HG03135 (cell line): Measurements from ENCODE around the gene ZMAT2.
"Not testable (repeated sequence)": the region's sequence is repeated elsewhere in the genome, so short reads cannot be mapped to it uniquely, and the experiment has no call there.

Experiments used
- ATAC-seq: cut with Tn5 transposase; IDR thresholded peaks from one replicate; pipeline ENCODE4 v1.9.1; 2021; ENCODE audit warnings: mild to moderate bottlenecking, moderate library complexity; ENCODE audit not compliant: unreplicated experiment

ZMAT2 gene, protein sequence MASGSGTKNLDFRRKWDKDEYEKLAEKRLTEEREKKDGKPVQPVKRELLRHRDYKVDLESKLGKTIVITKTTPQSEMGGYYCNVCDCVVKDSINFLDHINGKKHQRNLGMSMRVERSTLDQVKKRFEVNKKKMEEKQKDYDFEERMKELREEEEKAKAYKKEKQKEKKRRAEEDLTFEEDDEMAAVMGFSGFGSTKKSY

DNA sequence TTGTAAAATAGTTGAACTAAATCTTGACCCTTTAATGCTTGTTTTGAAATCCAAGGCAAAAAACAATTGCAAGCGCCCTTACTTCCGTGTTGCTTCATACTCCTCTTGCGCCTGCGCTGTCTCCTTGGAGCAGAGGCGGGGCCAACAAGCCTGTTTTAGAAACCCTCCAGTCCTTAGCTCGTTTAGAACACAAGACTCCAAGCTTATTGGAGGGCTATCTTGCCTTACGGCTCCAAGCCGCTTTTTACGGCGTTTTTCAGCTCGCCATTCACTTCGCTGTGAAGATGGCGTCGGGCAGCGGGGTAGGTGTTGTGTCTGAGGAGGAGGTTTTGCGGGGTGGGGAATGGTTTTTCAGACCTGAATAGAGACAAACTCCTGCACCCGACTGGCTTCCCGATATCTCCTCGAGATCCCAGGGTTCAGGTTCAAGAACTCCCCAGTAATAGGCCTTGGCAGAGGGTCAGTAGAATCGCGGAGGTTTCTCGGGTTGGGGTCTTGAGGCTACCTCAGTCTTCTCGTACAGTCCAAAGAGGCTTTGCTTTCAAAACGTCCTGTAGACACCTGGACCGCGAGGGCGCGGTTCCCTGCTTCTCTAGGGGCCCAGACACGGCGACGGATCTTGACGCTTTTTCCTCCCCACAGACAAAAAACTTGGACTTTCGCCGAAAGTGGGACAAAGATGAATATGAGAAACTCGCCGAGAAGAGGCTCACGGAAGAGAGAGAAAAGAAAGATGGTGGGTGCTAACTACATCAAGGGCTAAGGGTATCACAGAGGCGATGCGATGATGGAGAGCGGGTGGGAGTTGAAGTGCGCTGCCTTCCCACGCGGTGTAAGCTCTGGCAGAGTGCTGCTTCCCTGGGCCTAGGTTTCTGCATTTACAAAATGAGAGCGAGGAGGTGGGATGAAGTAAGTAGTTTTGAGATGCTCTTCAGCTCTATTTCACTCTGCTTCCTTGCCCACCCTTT, at the start of gene ZMAT2:
Gene ZMAT2 (plus strand): TSS at position 271 of the 968 bp plus-strand sequence. CDS start 14 bp downstream, at position 285.
- peak; percentile 97 for ATAC-seq

DNA sequence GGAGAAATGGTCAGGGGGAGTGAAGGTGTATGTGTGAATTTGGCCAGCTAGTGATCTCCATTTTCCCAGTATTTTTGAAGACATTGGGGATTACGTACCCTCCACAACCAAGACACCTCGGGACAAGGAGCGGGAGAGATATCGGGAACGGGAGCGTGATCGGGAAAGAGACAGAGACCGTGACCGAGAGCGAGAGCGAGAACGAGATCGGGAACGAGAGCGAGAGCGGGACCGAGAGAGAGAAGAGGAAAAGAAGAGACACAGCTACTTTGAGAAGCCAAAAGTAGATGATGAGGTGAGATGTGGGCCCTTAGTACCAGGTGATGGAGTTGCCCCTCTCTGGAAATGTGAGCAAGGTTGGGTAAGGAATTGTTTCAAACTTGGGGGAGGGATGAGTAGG, 41.4 kb upstream of the ZMAT2 start:
- ATAC-seq: no peak

DNA sequence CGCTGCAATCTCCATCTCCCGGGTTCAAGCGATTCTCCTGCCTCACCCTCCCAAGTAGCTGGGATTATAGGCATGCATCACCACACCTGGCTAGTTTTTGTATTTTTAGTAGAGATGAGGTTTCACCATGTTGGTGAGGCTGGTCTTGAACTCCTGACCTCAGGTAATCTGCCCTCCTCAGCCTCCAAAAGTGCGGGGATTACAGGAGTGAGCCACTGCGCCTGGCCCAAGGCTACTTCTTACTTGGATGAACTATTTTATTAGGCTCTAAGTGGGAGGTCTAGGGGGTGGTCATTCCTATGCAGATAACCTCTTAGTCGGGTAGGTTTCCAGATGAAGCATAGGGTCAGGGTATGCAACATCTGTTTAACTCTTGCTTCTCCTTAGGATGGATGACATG, 39.9 kb upstream of the ZMAT2 start:
- ATAC-seq: not testable (repeated sequence)

DNA sequence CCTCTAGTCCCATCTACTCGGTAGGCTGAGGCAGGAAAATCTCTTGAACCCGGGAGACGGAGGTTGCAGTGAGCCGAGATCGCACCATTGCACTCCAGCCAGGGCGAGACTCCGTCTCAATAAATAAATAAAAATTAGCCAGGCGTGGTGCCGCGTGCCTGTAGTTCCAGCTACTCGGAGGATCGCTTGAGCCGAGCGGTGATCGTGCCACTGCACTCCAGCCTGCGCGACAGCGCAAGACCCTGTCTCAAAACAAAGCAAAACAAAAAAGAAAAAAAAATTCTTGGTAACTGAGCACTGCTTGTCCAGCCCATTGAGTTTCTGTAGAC, 36.3 kb upstream of the ZMAT2 start:
- no peak for ATAC-seq

DNA sequence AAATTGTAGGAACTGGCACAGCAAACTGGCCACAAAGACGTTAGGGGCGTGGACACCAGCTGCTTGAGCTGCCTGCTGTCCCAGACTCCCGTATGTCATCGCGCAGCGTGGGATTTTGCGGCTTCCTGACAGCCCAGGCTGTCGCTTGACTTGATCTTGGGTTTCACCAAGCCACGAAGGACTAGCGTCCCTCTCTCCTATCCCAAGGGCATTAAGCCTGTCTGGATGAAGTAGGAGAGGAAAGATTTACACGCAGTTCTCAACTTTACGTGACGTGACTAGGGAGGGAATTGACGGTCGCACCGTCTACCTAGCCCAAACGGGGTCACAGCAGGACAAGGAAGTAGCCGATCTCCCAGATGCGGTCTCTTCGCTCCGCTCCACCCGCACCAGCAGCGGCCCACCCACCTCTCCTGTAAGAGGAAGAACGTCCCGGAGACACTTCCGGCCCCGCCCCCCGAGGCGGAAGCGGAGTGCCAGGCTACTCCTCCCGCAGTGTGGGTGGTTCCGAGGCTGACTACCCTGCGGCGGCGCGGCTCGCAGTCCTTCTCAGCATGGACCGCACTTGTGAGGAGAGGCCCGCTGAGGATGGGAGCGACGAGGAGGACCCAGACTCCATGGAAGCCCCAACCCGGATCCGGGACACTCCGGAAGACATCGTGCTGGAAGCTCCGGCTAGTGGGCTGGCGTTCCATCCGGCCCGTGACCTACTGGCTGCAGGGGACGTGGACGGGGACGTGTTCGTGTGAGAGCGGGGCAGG, 35.7 kb upstream of the ZMAT2 start, which contains the start of gene WDR55:
Gene WDR55 (plus strand): TSS at position 546 of the 761 bp plus-strand sequence. CDS start 9 bp downstream, at position 555.
- ATAC-seq: peak; percentile 98

- not testable (repeated sequence) for ATAC-seq
Observed at GRCh38 chr5:140671035-140671434, 29.2 kb upstream of the ZMAT2 start.

GRCh38 chr5:140671472-140672125, 28.6 kb upstream of the ZMAT2 start:
- no peak for ATAC-seq

- ATAC-seq: no peak
Observed at GRCh38 chr5:140672455-140673186, 27.6 kb upstream of the ZMAT2 start.

DNA sequence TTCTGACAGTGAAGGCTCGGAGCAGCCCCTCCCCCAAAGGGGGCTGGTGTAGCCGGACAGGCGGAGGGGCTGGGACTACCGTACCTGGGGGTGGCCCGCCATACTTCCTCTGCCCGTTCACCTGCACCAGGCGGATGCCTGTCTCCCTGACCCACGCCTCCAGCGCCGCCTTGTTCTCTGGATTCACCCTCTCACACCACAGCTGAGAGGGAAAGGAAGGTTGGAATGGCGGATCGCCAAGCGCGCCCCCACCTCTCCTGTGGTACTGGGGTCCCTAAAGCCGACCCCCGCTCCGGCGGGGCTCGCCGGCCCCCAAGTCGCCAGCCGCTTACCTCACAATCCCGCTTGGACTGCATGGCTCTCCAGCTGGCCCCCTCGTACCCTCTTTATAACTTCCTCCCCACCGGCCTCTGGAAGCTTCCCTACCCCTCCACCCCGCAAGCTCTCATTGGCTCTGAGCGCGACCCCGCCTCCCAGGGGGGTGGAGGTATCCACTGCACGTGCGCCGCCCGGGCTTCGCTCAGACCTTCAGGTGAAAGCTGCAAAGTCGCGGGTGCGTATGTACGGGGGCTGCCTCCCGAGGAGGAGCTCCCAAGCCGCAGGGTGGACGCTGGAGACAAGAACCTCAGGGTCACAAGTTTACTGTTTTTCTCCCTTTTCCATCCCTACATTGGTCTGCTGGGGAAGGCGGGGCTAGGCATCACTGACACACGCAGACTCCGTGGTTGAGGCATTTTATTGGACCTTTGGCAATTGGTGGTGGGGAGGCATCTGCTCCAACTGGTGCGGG, 26.9 kb upstream of the ZMAT2 start, which contains the start of gene DND1:
Gene DND1 (minus strand): TSS at position 390 of the 790 bp plus-strand sequence. CDS start 34 bp downstream, at position 356.
- ATAC-seq: no peak

- no peak for ATAC-seq
Observed at GRCh38 chr5:140674211-140674610, 26.0 kb upstream of the ZMAT2 start.

DNA sequence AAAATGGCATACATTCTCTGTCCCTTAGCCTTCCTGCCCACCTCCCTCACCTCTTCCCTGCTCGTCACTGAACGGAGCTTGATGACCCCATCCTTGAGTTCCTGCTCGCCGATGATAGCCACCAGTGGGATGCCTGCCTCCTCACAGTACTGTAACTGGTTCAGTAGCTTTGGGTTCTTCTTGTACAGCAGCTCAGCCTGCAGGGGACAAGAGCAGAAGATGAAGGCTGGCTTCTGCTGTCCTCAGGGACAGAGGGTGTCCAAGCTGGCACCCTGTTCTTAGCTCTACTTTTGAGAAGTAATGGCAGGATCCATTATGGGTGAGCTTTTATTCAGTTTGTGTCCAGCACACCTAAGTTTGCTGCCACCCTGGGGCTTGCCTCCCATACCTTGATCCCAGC, 25.6 kb upstream of the ZMAT2 start:
- ATAC-seq: no peak

- ATAC-seq: no peak
Observed at GRCh38 chr5:140677947-140678346, 22.3 kb upstream of the ZMAT2 start.

DNA sequence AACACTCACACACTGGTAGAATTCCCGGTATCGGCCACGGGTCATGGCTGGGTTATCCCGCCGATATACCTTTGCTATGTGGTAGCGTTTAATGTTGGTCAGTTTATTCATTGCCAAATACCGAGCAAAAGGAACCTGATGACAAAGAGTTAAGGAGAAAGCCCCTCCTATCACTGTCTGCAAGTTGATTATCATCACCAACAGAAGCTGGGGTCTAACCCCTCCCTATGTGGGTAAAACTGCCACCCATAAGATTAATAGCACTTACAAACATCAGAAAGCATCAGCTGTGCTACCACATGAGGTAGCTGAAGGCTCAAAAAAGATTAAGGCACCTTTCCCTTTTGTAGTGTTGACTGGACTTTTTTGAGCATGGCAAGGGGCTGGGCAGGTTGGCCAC, 21.3 kb upstream of the ZMAT2 start:
- no peak for ATAC-seq

DNA sequence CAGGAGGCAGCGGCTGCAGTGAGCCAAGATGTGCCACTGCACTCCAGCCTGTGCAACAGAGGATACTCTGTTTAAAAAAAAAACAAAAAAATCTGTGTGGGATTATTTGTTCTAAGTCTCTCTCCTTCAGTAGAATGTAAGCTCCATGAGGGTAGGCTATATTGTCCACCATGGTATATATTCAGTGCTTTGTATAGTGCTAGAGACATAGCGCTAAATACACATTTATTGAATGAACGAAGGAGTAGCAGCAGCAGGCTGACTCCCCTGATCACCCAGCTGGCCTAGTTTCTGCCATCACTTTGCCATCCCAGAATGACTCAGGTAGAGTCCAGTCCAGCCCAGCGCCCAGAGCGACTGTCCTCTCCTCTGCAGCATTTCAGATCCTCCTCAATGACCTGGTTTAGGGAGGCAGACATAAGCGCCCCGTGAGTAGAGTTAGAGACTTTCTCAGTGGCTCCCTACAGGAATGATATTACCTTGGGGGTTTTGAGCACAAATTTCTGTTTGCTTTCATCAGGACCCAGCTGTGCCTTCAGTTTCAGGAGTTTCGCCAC, 9.8 kb upstream of the ZMAT2 start:
- no peak for ATAC-seq

DNA sequence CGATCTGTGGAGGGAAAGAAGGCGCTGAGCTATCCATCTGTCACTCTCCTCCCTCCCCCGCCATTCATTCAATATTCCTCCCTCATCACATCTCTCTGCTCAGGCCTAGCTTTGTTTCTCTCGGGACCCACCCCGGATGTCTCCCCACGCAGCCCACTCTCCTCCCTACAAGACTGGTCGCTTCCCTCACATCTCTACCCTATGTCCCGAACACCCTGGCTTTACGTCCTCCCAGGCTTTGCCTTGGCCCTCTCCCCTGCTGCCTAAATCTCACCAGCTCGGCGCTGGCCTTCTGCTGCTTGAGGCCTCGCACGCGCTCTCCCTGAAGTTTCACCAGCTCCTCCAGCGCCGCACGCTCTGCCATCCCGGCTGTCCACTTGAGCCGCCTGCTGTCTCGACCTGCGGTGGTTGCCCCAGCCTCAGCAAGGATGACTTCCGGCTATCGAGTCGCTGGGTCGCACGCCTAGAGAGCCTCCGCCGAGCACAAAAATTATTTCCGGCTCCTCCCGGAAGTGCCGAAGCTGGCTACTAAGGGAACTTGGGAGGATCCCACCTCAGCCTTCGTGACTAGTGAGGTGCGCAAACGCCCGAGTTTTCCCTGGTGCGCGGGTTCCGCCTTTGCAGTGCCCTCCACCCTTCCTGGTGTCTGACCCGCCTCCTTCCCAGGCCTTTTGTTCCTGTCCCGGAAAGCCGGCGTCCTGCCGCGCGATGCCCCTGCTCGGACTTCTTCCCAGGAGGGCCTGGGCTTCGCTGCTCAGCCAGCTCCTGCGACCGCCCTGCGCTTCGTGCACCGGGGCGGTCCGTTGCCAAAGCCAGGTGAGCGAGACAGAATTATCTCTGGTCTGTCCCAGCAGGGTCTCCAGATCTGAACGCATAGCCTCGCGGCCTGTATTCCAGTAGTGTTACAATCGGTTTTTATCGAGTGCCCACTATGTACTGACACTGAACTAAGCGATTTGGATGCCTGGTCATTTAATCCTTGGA, 9.0 kb upstream of the ZMAT2 start, which contains the start of the genes HARS1 and HARS2:
Gene HARS1 (minus strand): TSS at position 430 of the 984 bp plus-strand sequence. CDS start 66 bp downstream, at position 364.
Gene HARS2 (plus strand): TSS at position 515 of the 984 bp plus-strand sequence. CDS start 194 bp downstream, at position 709.
- ATAC-seq: peak; percentile 97

- ATAC-seq: no peak
Observed at GRCh38 chr5:140694276-140694675, 6.0 kb upstream of the ZMAT2 start.

DNA sequence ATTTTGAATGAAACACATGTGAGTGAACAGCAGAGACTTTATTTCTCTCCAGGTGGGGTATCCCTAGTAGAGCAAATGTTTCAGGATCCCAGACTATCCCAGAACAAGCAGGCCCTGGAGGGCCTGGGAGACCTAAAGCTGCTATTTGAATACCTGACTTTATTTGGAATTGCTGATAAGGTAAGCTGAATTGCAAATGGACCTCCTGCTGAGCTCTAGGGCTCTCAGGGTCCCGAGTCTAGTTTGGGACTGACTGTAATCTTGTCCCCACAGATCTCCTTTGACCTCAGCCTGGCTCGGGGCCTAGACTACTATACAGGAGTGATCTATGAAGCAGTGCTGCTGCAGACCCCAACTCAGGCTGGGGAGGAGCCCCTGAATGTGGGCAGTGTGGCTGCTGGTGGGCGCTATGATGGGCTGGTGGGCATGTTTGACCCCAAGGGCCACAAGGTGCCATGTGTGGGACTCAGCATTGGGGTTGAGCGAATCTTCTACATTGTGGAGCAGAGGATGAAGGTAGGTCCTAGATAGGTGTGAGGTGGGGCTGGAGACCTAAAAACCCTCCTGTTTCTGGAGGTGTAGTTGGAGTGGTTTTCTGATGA, 3.3 kb upstream of the ZMAT2 start:
- ATAC-seq: no peak
